Measurements from ENCODE around the gene SORBS1. TPM values are rescaled to one million over a fixed set of nuclear protein-coding genes. Genes with fewer than 3 reads are reported as not detected.

SORBS1 gene
- total RNA-seq, 1 donor from 2014 or later = 16.1 TPM

DNA sequence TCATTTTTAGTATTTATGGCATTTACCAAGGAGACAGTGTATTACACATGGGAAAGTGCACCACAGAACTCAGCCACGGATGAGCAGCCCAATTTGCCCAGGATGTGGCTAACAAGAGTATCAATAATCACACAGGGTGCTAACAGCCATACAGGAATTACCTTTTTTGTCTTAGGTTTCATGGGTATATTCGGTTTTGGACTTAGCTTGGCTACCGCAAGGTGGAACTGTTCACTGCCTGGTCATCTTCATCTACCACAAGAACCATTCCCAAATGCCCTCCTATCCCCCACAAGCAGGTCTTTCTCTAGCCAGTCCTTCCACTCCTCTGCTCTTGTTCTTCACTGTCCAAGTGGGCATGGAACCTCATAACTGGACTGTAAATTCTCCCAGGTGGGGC lies 276.4 kb downstream of the SORBS1 start:
- no peak overlapping the region for H2AFZ ChIP-seq (replicated peaks)
- H3K27ac ChIP-seq = no peak overlapping the region
- no peak overlapping the region for H3K4me3 Mint-ChIP-seq
- peaks cover 13% of the 10 kb centered on the region for H3K27me3 ChIP-seq
- peaks cover 3% of the 10 kb centered on the region for H3K4me1 Mint-ChIP-seq
- H3K9ac ChIP-seq = no peak overlapping the region
- H3K36me3 ChIP-seq = no peaks in the 10 kb centered on the region
- H3K36me3 Mint-ChIP-seq = no peaks in the 10 kb centered on the region
- peaks cover 8% of the 10 kb centered on the region for H3K4me1 ChIP-seq
- no peak for TF ChIP-seq EZH2 (IDR thresholded peaks at IDR 0.05)
- no peaks in the 10 kb centered on the region for H4K20me1 ChIP-seq (ENCODE audit: low read depth)
- H3F3A ChIP-seq (ENCODE audit: low read depth) = no peaks in the 10 kb centered on the region
- peaks cover 11% of the 10 kb centered on the region for H3K79me2 ChIP-seq (ENCODE audit: low read depth)
- no peak overlapping the region for H3K4me2 ChIP-seq
- H3K4me3 ChIP-seq = no peak overlapping the region
- peaks cover 13% of the 10 kb centered on the region for H3K27me3 Mint-ChIP-seq (ENCODE audit: insufficient read depth, low read depth)
- DNase-seq (ENCODE audit: low spot score) = no peak
- no peaks in the 10 kb centered on the region for H3K9me3 ChIP-seq (ENCODE audit: low read depth)
- H3K27ac Mint-ChIP-seq = no peak overlapping the region
- peaks cover 3% of the 10 kb centered on the region for H3K9me3 Mint-ChIP-seq

DNA sequence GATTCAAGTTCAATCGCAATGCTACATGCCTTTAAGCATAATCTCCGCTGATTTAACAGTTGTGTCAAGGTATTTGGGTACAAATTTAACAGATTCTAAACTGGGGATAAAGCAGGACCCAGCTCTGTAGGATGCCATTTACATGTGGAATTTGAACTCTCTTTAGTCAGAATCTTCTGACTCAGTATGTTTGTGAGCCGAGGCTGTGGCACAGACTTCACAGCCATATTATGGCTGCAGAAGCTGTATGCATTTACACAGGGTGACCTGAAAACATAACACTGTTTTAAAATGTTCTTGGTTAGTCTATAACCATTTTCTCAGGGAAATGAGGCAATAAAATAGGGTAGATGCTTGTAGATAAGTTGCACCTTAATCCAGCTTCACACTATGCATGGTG lies 279.1 kb downstream of the SORBS1 start:
- Histone ChIP-seq H3K27me3 (no peaks in the 10 kb centered on the region), H3K27ac (no peak overlapping the region), H3F3A (ENCODE audit: low read depth) (no peaks in the 10 kb centered on the region), H3K4me2 (no peak overlapping the region), H3K9me3 (ENCODE audit: low read depth) (no peaks in the 10 kb centered on the region), H3K36me3 (no peaks in the 10 kb centered on the region), H3K4me3 (no peak overlapping the region), H4K20me1 (ENCODE audit: low read depth) (no peaks in the 10 kb centered on the region), H3K4me1 (peaks cover 4% of the 10 kb centered on the region), H3K9ac (no peak overlapping the region), H2AFZ (replicated peaks) (no peak overlapping the region), H3K79me2 (ENCODE audit: low read depth) (peaks cover 8% of the 10 kb centered on the region)
- peaks cover 2% of the 10 kb centered on the region for H3K27me3 Mint-ChIP-seq (ENCODE audit: insufficient read depth, low read depth)
- no peaks in the 10 kb centered on the region for H3K4me1 Mint-ChIP-seq
- no peak for DNase-seq (ENCODE audit: low spot score)
- TF ChIP-seq EZH2 (IDR thresholded peaks at IDR 0.05) (no peak), EZH2phosphoT487 (IDR thresholded peaks at IDR 0.05) (no peak)
- TF ChIP-seq, protein P1, sequence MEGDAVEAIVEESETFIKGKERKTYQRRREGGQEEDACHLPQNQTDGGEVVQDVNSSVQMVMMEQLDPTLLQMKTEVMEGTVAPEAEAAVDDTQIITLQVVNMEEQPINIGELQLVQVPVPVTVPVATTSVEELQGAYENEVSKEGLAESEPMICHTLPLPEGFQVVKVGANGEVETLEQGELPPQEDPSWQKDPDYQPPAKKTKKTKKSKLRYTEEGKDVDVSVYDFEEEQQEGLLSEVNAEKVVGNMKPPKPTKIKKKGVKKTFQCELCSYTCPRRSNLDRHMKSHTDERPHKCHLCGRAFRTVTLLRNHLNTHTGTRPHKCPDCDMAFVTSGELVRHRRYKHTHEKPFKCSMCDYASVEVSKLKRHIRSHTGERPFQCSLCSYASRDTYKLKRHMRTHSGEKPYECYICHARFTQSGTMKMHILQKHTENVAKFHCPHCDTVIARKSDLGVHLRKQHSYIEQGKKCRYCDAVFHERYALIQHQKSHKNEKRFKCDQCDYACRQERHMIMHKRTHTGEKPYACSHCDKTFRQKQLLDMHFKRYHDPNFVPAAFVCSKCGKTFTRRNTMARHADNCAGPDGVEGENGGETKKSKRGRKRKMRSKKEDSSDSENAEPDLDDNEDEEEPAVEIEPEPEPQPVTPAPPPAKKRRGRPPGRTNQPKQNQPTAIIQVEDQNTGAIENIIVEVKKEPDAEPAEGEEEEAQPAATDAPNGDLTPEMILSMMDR (IDR thresholded peaks at IDR 0.05) = no peak
- no peaks in the 10 kb centered on the region for H3K36me3 Mint-ChIP-seq
- H3K27ac Mint-ChIP-seq = no peak overlapping the region
- no peak overlapping the region for H3K4me3 Mint-ChIP-seq
- no peaks in the 10 kb centered on the region for H3K9me3 Mint-ChIP-seq

DNA sequence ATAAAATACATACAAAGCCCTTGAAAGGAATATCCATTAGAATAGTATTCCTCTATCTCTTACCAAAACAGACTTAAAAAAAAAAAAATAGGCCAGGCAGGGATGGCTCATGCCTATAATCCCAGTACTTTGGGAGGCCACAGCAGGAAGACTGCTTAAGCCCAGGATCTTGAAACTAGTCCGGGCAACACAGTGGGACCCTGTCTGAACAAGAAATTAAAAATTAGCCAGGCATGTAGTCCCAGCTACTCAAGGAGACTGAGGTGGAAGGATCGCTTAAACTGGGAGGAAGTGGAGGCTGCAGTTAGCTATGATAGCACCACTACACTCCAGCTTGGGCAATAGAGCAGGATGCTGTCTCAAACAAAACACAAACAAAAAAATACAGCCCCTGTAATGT lies 280.0 kb downstream of the SORBS1 start:
- Histone ChIP-seq H3K36me3 (no peaks in the 10 kb centered on the region), H3K4me1 (peaks cover 4% of the 10 kb centered on the region), H3F3A (ENCODE audit: low read depth) (no peaks in the 10 kb centered on the region), H4K20me1 (ENCODE audit: low read depth) (no peaks in the 10 kb centered on the region), H2AFZ (replicated peaks) (no peak overlapping the region), H3K9ac (no peak overlapping the region), H3K27me3 (no peaks in the 10 kb centered on the region), H3K4me2 (no peak overlapping the region), H3K27ac (no peak overlapping the region), H3K4me3 (no peak overlapping the region), H3K9me3 (ENCODE audit: low read depth) (no peaks in the 10 kb centered on the region), H3K79me2 (ENCODE audit: low read depth) (peaks cover 8% of the 10 kb centered on the region)
- Mint-ChIP-seq H3K4me1 (no peaks in the 10 kb centered on the region), H3K9me3 (no peaks in the 10 kb centered on the region), H3K36me3 (no peaks in the 10 kb centered on the region), H3K4me3 (no peak overlapping the region), H3K27me3 (ENCODE audit: insufficient read depth, low read depth) (peaks cover 2% of the 10 kb centered on the region), H3K27ac (no peak overlapping the region)
- DNase-seq (ENCODE audit: low spot score) = no peak
- TF ChIP-seq EZH2phosphoT487 (IDR thresholded peaks at IDR 0.05) (no peak), EZH2 (IDR thresholded peaks at IDR 0.05) (no peak)
- TF ChIP-seq, protein P1 (IDR thresholded peaks at IDR 0.05) = no peak

DNA sequence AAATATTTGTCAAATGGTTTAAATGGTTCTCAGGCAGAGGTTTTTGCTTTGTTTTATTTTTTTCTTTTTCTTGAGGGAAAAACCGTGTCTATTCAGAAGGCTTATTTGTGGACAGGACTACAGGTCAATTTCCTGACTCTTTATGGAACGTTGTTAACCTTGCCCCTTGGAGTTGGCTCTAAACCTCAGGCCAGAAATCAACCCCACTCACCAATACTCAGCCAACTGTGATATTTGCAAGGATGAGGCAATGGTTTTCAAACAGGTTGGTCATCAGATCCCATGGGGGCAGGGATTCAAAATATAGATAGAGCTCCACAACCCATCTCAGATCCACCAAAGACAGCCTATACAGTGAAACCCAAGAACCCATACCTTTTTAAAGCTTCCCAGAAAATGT lies 280.5 kb downstream of the SORBS1 start:
- no peak overlapping the region for H3K9ac ChIP-seq
- no peaks in the 10 kb centered on the region for H3K36me3 ChIP-seq
- H3K27ac Mint-ChIP-seq = no peak overlapping the region
- peaks cover 8% of the 10 kb centered on the region for H3K79me2 ChIP-seq (ENCODE audit: low read depth)
- H3K27me3 Mint-ChIP-seq (ENCODE audit: insufficient read depth, low read depth) = peaks cover 2% of the 10 kb centered on the region
- H3K27ac ChIP-seq = no peak overlapping the region
- H3K4me1 ChIP-seq = peaks cover 4% of the 10 kb centered on the region
- H3F3A ChIP-seq (ENCODE audit: low read depth) = no peaks in the 10 kb centered on the region
- no peak for DNase-seq (ENCODE audit: low spot score)
- H3K4me3 ChIP-seq = no peak overlapping the region
- H3K9me3 ChIP-seq (ENCODE audit: low read depth) = no peaks in the 10 kb centered on the region
- no peaks in the 10 kb centered on the region for H3K27me3 ChIP-seq
- H3K9me3 Mint-ChIP-seq = no peaks in the 10 kb centered on the region
- H2AFZ ChIP-seq (replicated peaks) = no peak overlapping the region
- TF ChIP-seq, protein P1 (IDR thresholded peaks at IDR 0.05) = no peak
- TF ChIP-seq EZH2phosphoT487 (IDR thresholded peaks at IDR 0.05) (no peak), EZH2 (IDR thresholded peaks at IDR 0.05) (no peak)
- no peak overlapping the region for H3K4me3 Mint-ChIP-seq
- no peaks in the 10 kb centered on the region for H3K4me1 Mint-ChIP-seq
- H4K20me1 ChIP-seq (ENCODE audit: low read depth) = no peaks in the 10 kb centered on the region
- H3K36me3 Mint-ChIP-seq = no peaks in the 10 kb centered on the region
- no peak overlapping the region for H3K4me2 ChIP-seq

Data from neural progenitor cell (in vitro differentiated cells).